Regular cardiac myocyte (primary cell): ENCODE measurements around the gene KCND1. TPM values are rescaled to one million over a fixed set of nuclear protein-coding genes. Genes with fewer than 3 reads are reported as not detected.

Experiments used
- total RNA-seq: library from RNA; depleted of rRNA; stranded (reverse); fragments of >200 nt; gene quantifications from 2 replicates; pipeline ENCODE4 v1.2.3, GENCODE V29; 2014

The KCND1 gene
- total RNA-seq, result 0.56 and 0.58 TPM in 2 replicates

DNA sequence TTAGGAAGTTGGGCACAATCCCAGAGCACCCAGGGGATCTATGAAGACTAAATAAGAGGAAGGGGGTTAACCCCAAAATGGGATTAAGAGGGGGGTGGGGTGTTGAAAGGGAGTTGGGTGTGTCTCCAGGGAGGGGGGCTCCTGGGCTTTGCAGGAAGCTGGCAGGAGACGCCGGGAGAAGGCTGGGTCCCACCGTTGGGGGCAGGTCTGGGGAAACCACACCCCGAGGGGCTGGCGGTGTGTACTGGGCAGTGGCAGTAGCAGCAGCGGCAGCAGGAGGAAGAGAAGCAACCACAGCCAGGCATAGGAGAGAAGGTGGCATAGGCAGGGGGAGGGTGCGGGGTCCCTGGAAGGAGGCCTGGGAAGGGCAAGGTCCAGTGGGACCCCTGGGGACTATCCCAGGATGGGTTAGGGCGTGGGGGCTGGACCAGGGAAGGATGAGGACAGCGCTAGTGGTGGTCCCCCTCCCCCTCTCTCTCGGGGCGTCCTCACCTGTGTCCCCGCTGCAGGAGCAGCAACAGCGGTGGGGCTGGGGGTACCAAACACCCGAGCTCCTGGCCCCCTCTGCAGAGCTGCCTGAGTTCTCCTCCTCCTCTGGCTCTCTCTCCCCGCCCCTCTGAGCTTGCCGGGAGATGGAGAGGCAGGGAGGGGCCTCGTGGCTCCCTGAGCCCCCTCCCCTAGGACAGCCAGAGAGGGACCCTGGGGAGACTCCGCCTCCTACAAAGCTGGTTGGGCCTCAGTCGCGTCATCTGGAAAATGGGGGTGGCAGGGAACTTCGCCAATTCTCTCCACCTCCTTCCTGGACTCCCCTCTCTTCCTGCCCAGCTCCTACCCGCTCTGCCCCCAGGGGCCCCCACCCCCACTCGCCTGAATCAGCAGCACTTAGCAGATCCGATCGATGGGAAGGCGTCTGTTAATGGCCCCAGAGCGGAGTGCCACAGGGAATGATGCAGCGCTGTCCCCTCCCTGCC, at the start of gene KCND1:
TSS of gene KCND1 (minus strand) at position 596 of the 971 bp plus-strand sequence. CDS start 1,573 bp downstream, outside the sequence.

DNA sequence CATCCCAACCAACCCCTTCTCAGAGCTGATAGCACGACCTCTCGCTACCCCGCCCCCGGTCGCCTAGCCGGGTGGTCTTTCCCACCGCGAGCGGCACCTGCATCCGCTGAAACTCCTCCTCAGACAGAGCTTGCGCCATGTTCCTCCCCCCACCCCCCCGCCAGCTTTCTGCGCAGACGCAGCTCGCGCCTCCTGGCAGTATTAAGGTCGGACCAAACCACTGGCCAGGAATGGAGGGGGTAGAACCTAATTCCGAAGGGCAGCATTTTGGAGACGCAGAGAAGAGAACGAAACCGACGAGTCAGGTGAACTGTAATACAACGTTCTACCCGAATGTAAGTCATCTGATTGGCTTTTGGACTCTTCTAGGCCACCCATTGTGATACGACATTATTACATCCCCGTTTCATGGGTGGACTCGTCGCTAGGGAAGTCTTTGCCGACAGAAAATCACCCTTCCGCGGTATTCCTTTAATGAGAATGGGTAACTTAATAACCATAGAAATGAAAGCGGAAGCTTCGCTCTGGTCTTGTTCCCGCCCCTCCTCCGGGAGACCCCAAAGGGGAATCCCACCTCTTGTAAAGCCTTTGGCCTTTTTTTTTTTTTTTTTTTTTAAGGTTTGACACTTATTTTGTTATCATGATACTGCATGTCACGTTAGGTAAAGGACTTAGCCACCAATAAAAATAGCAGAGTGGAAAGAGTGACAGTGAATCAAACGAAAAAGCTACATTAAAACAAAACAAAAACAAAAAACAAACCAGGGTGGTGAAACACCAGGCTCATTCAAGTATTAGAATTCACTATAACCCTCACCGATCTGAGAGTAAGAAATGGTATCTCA, 30.7 kb upstream of the KCND1 start, which contains the start of gene GRIPAP1:
TSS of gene GRIPAP1 (minus strand) at position 174 of the 845 bp plus-strand sequence. CDS start at position 139, 35 bp downstream.

DNA sequence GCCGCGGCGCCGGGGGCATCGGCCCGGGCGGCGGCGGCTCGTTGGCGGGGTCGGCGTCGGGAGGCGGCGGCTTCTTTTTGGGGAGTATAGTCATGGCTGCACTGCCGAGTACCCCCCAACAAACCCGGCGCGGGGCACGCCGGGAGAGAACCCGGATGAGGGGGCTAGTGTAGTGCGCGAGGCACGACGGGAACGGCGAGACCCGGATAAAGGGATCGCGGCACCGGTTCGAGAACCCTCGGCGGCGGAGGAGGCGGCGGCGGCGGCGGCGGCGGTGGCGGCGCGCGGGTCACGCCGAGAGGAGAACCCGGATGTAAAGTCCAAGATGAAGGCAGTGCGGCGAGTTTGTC, 14.2 kb downstream of the KCND1 start, which contains the start of gene OTUD5:
TSS of gene OTUD5 (minus strand) at position 131 of the 350 bp plus-strand sequence. CDS start at position 94, 37 bp downstream.

DNA sequence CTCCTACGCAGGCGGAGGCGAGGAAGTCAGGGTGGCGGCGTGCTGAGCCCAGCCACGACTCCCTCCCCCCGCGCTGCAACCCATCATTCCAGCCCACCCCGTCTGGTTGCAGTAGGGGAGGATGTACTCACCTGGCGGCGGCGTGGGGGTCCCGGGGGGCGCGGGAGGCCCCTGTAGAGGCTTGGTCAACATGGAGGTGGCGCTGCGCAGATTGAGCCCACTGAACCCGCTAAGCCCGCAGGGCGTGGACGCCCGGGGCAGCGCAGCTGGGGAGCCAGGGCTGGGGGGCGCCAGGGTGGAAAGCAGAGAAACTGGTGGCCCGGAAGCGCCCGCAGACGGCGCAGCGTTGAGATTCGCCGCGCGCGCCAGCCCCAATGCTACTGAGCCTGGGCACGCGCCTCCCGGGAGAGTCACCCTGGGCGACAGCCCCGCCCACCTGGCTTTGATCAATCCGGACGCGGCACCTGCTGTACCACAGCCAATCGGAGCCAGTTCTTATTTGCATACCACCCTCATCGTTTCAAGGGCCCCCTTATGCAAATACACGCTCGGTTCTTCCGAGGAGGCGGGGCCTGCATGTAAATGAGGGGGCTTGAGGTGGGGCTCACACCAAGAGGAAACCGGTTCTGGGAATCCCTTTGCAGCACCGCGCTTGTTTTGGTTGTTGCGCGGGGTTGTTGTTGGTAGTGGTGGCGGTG, 52.9 kb downstream of the KCND1 start, which contains the start of gene PIM2:
TSS of gene PIM2 (minus strand) at position 382 of the 698 bp plus-strand sequence. CDS start at position 192, 190 bp downstream.

DNA sequence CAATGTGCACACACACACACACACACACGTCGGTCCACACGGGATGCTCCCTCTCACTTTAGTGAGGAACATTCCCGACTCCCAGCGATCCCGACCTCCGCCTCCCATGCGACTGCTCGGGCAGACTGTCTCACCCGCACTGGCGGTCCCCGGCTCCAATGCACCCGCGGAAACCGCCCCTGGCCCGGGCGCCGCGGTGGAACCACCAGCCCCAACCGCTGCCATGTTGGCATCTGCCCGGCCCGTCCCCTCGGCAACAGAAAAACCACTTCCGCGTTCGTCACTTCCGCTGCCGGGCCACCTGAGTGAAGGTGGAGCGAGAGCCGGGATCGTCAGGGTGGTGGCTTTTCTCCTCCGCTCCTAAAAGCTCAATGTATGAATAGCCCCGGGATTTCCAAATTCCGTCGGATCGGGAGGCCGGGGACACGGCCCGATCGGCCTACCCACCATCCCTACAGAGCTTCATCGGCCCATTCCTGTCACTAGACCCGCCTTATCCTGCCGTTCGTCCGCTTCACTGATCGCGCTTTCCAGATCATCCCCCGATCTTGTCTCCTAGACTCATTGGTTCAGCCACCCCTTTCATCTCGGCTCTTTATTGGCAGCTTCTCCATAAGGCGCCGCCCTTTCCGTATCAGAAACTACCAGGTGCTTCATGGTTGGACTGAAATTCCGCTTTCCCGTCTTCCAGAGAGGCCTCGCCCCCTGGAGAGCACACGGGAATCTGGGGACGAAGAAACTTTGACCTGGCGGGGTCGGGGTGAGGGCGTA, 60.0 kb downstream of the KCND1 start, which contains the start of gene SLC35A2:
TSS of gene SLC35A2 (minus strand) at position 235 of the 771 bp plus-strand sequence. CDS start at position 225, 10 bp downstream.

Other genes starting within 250 kb of the KCND1 start
- gene GLOD5, start 210.1 kb downstream of the KCND1 start, total RNA-seq, result not detected in 2 replicates
- not detected in 2 replicates for gene GATA1, start 185.3 kb downstream of the KCND1 start, total RNA-seq
- gene HDAC6, start 169.8 kb downstream of the KCND1 start, total RNA-seq, result 21.7 and 34.1 TPM in 2 replicates
- not detected in 2 replicates for gene ERAS, start 145.3 kb downstream of the KCND1 start, total RNA-seq
- gene PCSK1N, start 136.2 kb downstream of the KCND1 start, total RNA-seq, result 0.19 and 0.85 TPM in 2 replicates
- 26.5 and 42.0 TPM in 2 replicates for gene TIMM17B, start 74.1 kb downstream of the KCND1 start, total RNA-seq
- gene PQBP1, start 73.9 kb downstream of the KCND1 start, total RNA-seq, result 36.1 and 88.6 TPM in 2 replicates
- 18.6 and 19.6 TPM in 2 replicates for gene SLC35A2, start 60.2 kb downstream of the KCND1 start, total RNA-seq
- 5.2 and 7.0 TPM in 2 replicates for gene PIM2, start 52.8 kb downstream of the KCND1 start, total RNA-seq
- gene OTUD5, start 14.2 kb downstream of the KCND1 start, total RNA-seq, result 25.9 and 34.5 TPM in 2 replicates
- gene GRIPAP1, start 30.4 kb upstream of the KCND1 start, total RNA-seq, result 23.1 and 28.2 TPM in 2 replicates
- 29.1 and 33.0 TPM in 2 replicates for gene TFE3, start 71.5 kb upstream of the KCND1 start, total RNA-seq
- gene CCDC120, start 87.2 kb upstream of the KCND1 start, total RNA-seq, result 0.19 and 0.28 TPM in 2 replicates
- 5.8 and 7.0 TPM in 2 replicates for gene PRAF2, start 102.2 kb upstream of the KCND1 start, total RNA-seq
- gene WDR45, start 108.0 kb upstream of the KCND1 start, total RNA-seq, result 29.3 and 31.2 TPM in 2 replicates
- gene GPKOW, start 151.9 kb upstream of the KCND1 start, total RNA-seq, result 18.0 and 22.4 TPM in 2 replicates
- 1.7 and 2.5 TPM in 2 replicates for gene MAGIX, start 190.9 kb upstream of the KCND1 start, total RNA-seq
- 3.7 and 15.1 TPM in 2 replicates for gene PLP2, start 200.1 kb upstream of the KCND1 start, total RNA-seq
- 5.0 and 6.2 TPM in 2 replicates for gene PRICKLE3, start 214.5 kb upstream of the KCND1 start, total RNA-seq
- 0.19 and 0.28 TPM in 2 replicates for gene SYP, start 228.3 kb upstream of the KCND1 start, total RNA-seq